IPS-18c (cell line): Measurements from ENCODE around the gene RFTN1.

Source experiments
- H3K4me3 ChIP-seq: 2 replicates; pipeline ENCODE4 v1.7.0; 2013; ENCODE audit warnings: low read depth, mild to moderate bottlenecking, low read length, moderate library complexity; ENCODE audit not compliant: insufficient read depth
- H3K9me3 ChIP-seq: one replicate; pipeline ENCODE4 v1.6.1; 2013; ENCODE audit warnings: mild to moderate bottlenecking, low read length, moderate library complexity; ENCODE audit not compliant: control insufficient read depth, insufficient read depth

The RFTN1 gene

GRCh38 chr3:16355828-16356227 lies 157.7 kb downstream of the RFTN1 start:
- H3K4me3 ChIP-seq: no peak overlapping the region
- no peaks in the 10 kb centered on the region for H3K9me3 ChIP-seq

GRCh38 chr3:16354291-16354690 lies 159.2 kb downstream of the RFTN1 start:
- Histone ChIP-seq H3K4me3 (no peak overlapping the region), H3K9me3 (no peaks in the 10 kb centered on the region)

GRCh38 chr3:16352428-16352827 lies 161.1 kb downstream of the RFTN1 start:
- Histone ChIP-seq H3K9me3 (no peaks in the 10 kb centered on the region), H3K4me3 (no peak overlapping the region)

- no peak overlapping the region for H3K4me3 ChIP-seq
- H3K9me3 ChIP-seq: no peaks in the 10 kb centered on the region
These were observed 162.7 kb downstream of the RFTN1 start for GRCh38 chr3:16350597-16351318.

- Histone ChIP-seq H3K9me3 (no peaks in the 10 kb centered on the region), H3K4me3 (no peak overlapping the region)
These were observed 163.4 kb downstream of the RFTN1 start for GRCh38 chr3:16349986-16350596.

- Histone ChIP-seq H3K9me3 (no peaks in the 10 kb centered on the region), H3K4me3 (no peak overlapping the region)
These were observed 166.0 kb downstream of the RFTN1 start for GRCh38 chr3:16347548-16347947.

GRCh38 chr3:16346413-16347081 lies 167.0 kb downstream of the RFTN1 start:
- Histone ChIP-seq H3K4me3 (no peak overlapping the region), H3K9me3 (no peaks in the 10 kb centered on the region)

GRCh38 chr3:16343101-16343500 lies 170.4 kb downstream of the RFTN1 start:
- H3K4me3 ChIP-seq: no peak overlapping the region
- H3K9me3 ChIP-seq: no peaks in the 10 kb centered on the region

- Histone ChIP-seq H3K9me3 (no peaks in the 10 kb centered on the region), H3K4me3 (no peak overlapping the region)
These were observed 174.5 kb downstream of the RFTN1 start for GRCh38 chr3:16338999-16339398.

GRCh38 chr3:16337856-16338540 lies 175.5 kb downstream of the RFTN1 start:
- Histone ChIP-seq H3K9me3 (no peaks in the 10 kb centered on the region), H3K4me3 (no peak overlapping the region)

- no peak overlapping the region for H3K4me3 ChIP-seq
- no peaks in the 10 kb centered on the region for H3K9me3 ChIP-seq
These were observed 176.7 kb downstream of the RFTN1 start for GRCh38 chr3:16336825-16337224.

- Histone ChIP-seq H3K4me3 (no peak overlapping the region), H3K9me3 (no peaks in the 10 kb centered on the region)
These were observed 177.5 kb downstream of the RFTN1 start for GRCh38 chr3:16335772-16336645.

GRCh38 chr3:16335333-16335732 lies 178.2 kb downstream of the RFTN1 start:
- Histone ChIP-seq H3K4me3 (no peak overlapping the region), H3K9me3 (no peaks in the 10 kb centered on the region)

GRCh38 chr3:16334909-16335308 lies 178.6 kb downstream of the RFTN1 start:
- no peak overlapping the region for H3K4me3 ChIP-seq

GRCh38 chr3:16332904-16333426 lies 180.5 kb downstream of the RFTN1 start:
- H3K9me3 ChIP-seq: no peaks in the 10 kb centered on the region
- H3K4me3 ChIP-seq: no peak overlapping the region

More at GRCh38 chr3:16334909-16335308, 178.6 kb downstream of the RFTN1 start:
- no peaks in the 10 kb centered on the region for H3K9me3 ChIP-seq

- no peaks in the 10 kb centered on the region for H3K9me3 ChIP-seq
- no peak overlapping the region for H3K4me3 ChIP-seq
These were observed 182.1 kb downstream of the RFTN1 start for GRCh38 chr3:16331319-16331883.
